Endothelial cell of umbilical vein (primary cell): ENCODE data around the gene XIRP2. TPM values are rescaled to one million over a fixed set of nuclear protein-coding genes. Genes with fewer than 3 reads are reported as not detected.

Experiments used
- BruUV-seq: library from RNA; stranded (reverse); fragments of 400-500 nt; replicated peaks from 2 replicates; lab custom pipeline; 2021; lab: Mats Ljungman, UMichigan
- CTCF ChIA-PET: fragments of 300-600, 350-600 bp; sonication (Branson Sonifier 250); formaldehyde crosslinking; loops from one replicate; lab custom pipeline; 2021; ENCODE audit warnings: antibody characterized with exemption, inconsistent platforms; lab: Charles Lee
- POLR2A ChIA-PET: fragments of 300-600, 350-600 bp; sonication (Branson Sonifier 250); formaldehyde crosslinking; loops from one replicate; lab custom pipeline; 2021; ENCODE audit warnings: antibody characterized with exemption, inconsistent platforms; lab: Charles Lee
- DNase-seq: peaks from one replicate; pipeline ENCODE4 v3.0.0-alpha.2; 2011; ENCODE audit warnings: low read depth, low spot score
- FAIRE-seq: peaks from 2 replicates; lab custom pipeline; 2011; peaks lifted over from hg19 to GRCh38; lab: Jason Lieb, UNC
- H2AFZ ChIP-seq: 2 replicates; pipeline ENCODE4 v1.6.0; 2012; ENCODE audit warnings: low read depth, low read length, control low read depth, inconsistent platforms
- H3K27ac ChIP-seq: 2 replicates; pipeline ENCODE4 v1.5.1; 2011; ENCODE audit warnings: low read depth, mild to moderate bottlenecking, control low read depth, low read length, moderate library complexity; ENCODE audit not compliant: insufficient read depth
- H3K27me3 ChIP-seq, 2 experiments: 2 replicates each; pipeline versions ENCODE4 v1.6.0 to v1.6.1; 2011; ENCODE audit warnings: low read length in 2 of 2, mixed read lengths in 1 of 2; ENCODE audit not compliant: control insufficient read depth in 2 of 2, insufficient read depth in 2 of 2
- H3K36me3 ChIP-seq, 2 experiments: 2 replicates in 1 of 2; 3 replicates in 1 of 2; pipeline ENCODE4 v1.5.1; 2011; ENCODE audit warnings: low read length in 2 of 2, mild to moderate bottlenecking in 1 of 2, moderate library complexity in 1 of 2; ENCODE audit not compliant: control insufficient read depth in 2 of 2, insufficient read depth in 2 of 2; ENCODE audit errors: extremely low read depth in 1 of 2
- H3K4me1 ChIP-seq: 3 replicates; pipeline ENCODE4 v1.5.1; 2011; ENCODE audit warnings: mild to moderate bottlenecking, low read length; ENCODE audit not compliant: control insufficient read depth, insufficient read depth; ENCODE audit errors: extremely low read depth
- H3K4me2 ChIP-seq: 2 replicates; pipeline ENCODE4 v1.6.1; 2011; ENCODE audit warnings: low read length, control low read depth, mixed read lengths; ENCODE audit not compliant: insufficient read depth
- H3K4me3 ChIP-seq, 3 experiments: fragments of 200-600 bp in 1 of 3; sonication (generic), shearing (Covaris generic) in 1 of 3; replicated peaks in 1 of 3; 2 replicates each; pipeline ENCODE4 v1.5.1; 2011 to 2016; ENCODE audit warnings: control low read depth in 3 of 3, low read length in 3 of 3, mild to moderate bottlenecking in 2 of 3, inconsistent platforms in 1 of 3, low read depth in 1 of 3, moderate library complexity in 1 of 3; ENCODE audit not compliant: insufficient read depth in 1 of 3
- H3K79me2 ChIP-seq: 2 replicates; pipeline ENCODE4 v1.6.0; 2012; ENCODE audit warnings: low read length, inconsistent platforms; ENCODE audit not compliant: control insufficient read depth, insufficient read depth
- H3K9ac ChIP-seq: replicated peaks from 2 replicates; pipeline ENCODE3; 2011; ENCODE audit warnings: low read length, control low read depth; ENCODE audit not compliant: insufficient read depth; ENCODE audit errors: extremely low read depth
- H3K9me1 ChIP-seq: replicated peaks from 3 replicates; pipeline ENCODE4 v1.6.0; 2011; ENCODE audit warnings: mild to moderate bottlenecking, low read length; ENCODE audit not compliant: control insufficient read depth, insufficient read depth; ENCODE audit errors: extremely low read depth
- H3K9me3 ChIP-seq: replicated peaks from 2 replicates; pipeline ENCODE4 v1.5.1; 2012; ENCODE audit warnings: low read length, inconsistent platforms; ENCODE audit not compliant: control insufficient read depth, insufficient read depth
- H4K20me1 ChIP-seq: replicated peaks from 2 replicates; pipeline ENCODE3; 2011; ENCODE audit warnings: mild to moderate bottlenecking, low read length; ENCODE audit not compliant: control insufficient read depth, insufficient read depth; ENCODE audit errors: extremely low read depth
- EZH2 ChIP-seq: IDR thresholded peaks from 2 replicates; pipeline ENCODE4 v1.6.1; 2012; ENCODE audit warnings: borderline replicate concordance, low read depth, mild to moderate bottlenecking, moderate library complexity, low read length, inconsistent platforms; ENCODE audit not compliant: severe bottlenecking
- FOS ChIP-seq: IDR thresholded peaks from 2 replicates; pipeline ENCODE4 v1.6.1; 2011; ENCODE audit warnings: mild to moderate bottlenecking, low read length, moderate library complexity, borderline replicate concordance; ENCODE audit not compliant: insufficient read depth
- GATA2 ChIP-seq: IDR thresholded peaks from 2 replicates; pipeline ENCODE4 v1.7.0; 2011; ENCODE audit warnings: low read depth, mild to moderate bottlenecking, moderate library complexity, mixed read lengths, low read length; ENCODE audit not compliant: insufficient read length, insufficient read depth
- JUN ChIP-seq: IDR thresholded peaks from 2 replicates; pipeline ENCODE4 v1.6.1; 2011; ENCODE audit warnings: borderline replicate concordance, low read depth; ENCODE audit not compliant: insufficient read length, insufficient read depth
- MYC ChIP-seq: IDR thresholded peaks from one replicate; pipeline ENCODE4 v1.6.1; 2011; ENCODE audit warnings: mild to moderate bottlenecking, low read depth, low read length
- POLR2A ChIP-seq: IDR thresholded peaks from 2 replicates; pipeline ENCODE4 v1.6.1; 2012; ENCODE audit warnings: low read depth, mild to moderate bottlenecking, control low read depth, low read length
- POLR2AphosphoS5 ChIP-seq: IDR thresholded peaks from 2 replicates; pipeline ENCODE4 v1.6.1; 2012; ENCODE audit warnings: low read depth, mild to moderate bottlenecking, control low read depth, low read length, moderate library complexity; ENCODE audit not compliant: insufficient read depth
- dilution Hi-C: fragments of 300-500 bp; cut with MboI; formaldehyde crosslinking; loops from one replicate; pipeline ENCODE4 v1.15.0; 2019; ENCODE audit warnings: low sequenced_read_pairs; ENCODE audit not compliant: extremely low pct_ligation_motif_present
- intact Hi-C: fragments of 100-400 bp; cut with micrococcal nuclease; formaldehyde crosslinking; loops from one replicate; pipeline ENCODE4 v1.10.0; 2022
- polyA plus RNA-seq, 4 experiments: library from polyadenylated mRNA; depleted of rRNA in 3 of 4; stranded (reverse) in 3 of 4; unstranded in 1 of 4; fragments of >200 nt; gene quantifications; 2 replicates each; pipeline versions ENCODE4 v1.2.1 to v1.2.3, GENCODE V29; 2011 to 2012; ENCODE audit warnings: missing spikeins in 1 of 4
- total RNA-seq: library from RNA; stranded (reverse); gene quantifications from 2 replicates; pipeline ENCODE4 v1.2.3, GENCODE V29; 2021
- TF ChIP-seq, protein P1 (sequence below), 2 donors: IDR thresholded peaks; 1 replicate in 1 of 2; 2 replicates in 1 of 2; pipeline ENCODE4 v1.5.1; 2011; ENCODE audit warnings: low read length in 2 of 2, mild to moderate bottlenecking in 2 of 2, moderate library complexity in 2 of 2, control low read depth in 1 of 2, inconsistent platforms in 1 of 2, low read depth in 1 of 2; ENCODE audit not compliant: insufficient read depth in 1 of 2; ENCODE audit errors: extremely low read depth in 1 of 2
- TF ChIP-seq, protein P2 (sequence below): IDR thresholded peaks from 2 replicates; pipeline ENCODE4 v1.6.1; 2011; ENCODE audit not compliant: insufficient read depth, insufficient read length

Gene XIRP2
- total and polyA plus RNA-seq, 2 donors (not counting 3 experiments of a cell fraction or from before 2014, with no cell fraction given): 0.08 to 0.66 TPM

DNA sequence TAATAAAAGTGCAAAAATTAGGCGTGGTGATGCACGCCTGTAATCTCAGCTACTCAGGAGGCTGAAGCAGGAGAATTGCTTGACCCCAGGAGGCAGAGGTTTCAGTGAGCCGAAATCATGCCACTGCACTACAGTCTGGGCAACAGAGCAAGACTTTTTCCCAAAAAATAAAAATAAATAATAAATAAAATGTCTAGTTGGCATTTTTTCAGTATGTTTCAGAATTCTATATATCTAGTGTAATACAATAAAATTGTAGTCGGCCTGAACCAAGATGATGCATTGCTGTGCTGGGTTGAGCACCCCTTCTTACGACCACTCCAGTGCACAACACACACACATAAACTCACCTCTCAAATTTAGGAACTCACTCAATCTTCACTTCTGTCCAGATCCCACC, 108.2 kb downstream of the XIRP2 start:
- Histone ChIP-seq H3K9me1 (no peaks in the 10 kb centered on the region), H3K9me3 (no peaks in the 10 kb centered on the region), H3K36me3 (no peaks in the 10 kb centered on the region), H3K4me3 (no peak overlapping the region), H3K79me2 (no peaks in the 10 kb centered on the region), H3K4me1 (no peaks in the 10 kb centered on the region), H3K4me2 (no peak overlapping the region), H2AFZ (no peak overlapping the region), H4K20me1 (no peaks in the 10 kb centered on the region), H3K9ac (no peak overlapping the region), H3K27ac (no peak overlapping the region), H3K27me3 (no peaks in the 10 kb centered on the region)
- intact Hi-C loops (no loop called here), dilution Hi-C loops (no loop called here)
- TF ChIP-seq GATA2: no peak
- no peak for TF ChIP-seq JUN
- TF ChIP-seq MYC: no peak
- no peak for TF ChIP-seq EZH2
- TF ChIP-seq FOS: no peak
- TF ChIP-seq, protein P1, sequence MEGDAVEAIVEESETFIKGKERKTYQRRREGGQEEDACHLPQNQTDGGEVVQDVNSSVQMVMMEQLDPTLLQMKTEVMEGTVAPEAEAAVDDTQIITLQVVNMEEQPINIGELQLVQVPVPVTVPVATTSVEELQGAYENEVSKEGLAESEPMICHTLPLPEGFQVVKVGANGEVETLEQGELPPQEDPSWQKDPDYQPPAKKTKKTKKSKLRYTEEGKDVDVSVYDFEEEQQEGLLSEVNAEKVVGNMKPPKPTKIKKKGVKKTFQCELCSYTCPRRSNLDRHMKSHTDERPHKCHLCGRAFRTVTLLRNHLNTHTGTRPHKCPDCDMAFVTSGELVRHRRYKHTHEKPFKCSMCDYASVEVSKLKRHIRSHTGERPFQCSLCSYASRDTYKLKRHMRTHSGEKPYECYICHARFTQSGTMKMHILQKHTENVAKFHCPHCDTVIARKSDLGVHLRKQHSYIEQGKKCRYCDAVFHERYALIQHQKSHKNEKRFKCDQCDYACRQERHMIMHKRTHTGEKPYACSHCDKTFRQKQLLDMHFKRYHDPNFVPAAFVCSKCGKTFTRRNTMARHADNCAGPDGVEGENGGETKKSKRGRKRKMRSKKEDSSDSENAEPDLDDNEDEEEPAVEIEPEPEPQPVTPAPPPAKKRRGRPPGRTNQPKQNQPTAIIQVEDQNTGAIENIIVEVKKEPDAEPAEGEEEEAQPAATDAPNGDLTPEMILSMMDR (IDR thresholded peaks at IDR 0.05; ENCODE audit: extremely low read depth in 1 of 2, insufficient read depth in 1 of 2, low read depth in 1 of 2, low read length in 2 of 2): no peak
- TF ChIP-seq, protein P2, sequence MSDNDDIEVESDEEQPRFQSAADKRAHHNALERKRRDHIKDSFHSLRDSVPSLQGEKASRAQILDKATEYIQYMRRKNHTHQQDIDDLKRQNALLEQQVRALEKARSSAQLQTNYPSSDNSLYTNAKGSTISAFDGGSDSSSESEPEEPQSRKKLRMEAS: no peak
- TF ChIP-seq POLR2A: no peak
- no peak for TF ChIP-seq POLR2AphosphoS5
- DNase-seq (no peak), FAIRE-seq (no peak)
- ChIA-PET CTCF (no interaction called here), POLR2A (no interaction called here)
- no TSS peak for BruUV-seq
